ENCODE data around the gene ANKRD40CL.

ANKRD40CL gene

DNA sequence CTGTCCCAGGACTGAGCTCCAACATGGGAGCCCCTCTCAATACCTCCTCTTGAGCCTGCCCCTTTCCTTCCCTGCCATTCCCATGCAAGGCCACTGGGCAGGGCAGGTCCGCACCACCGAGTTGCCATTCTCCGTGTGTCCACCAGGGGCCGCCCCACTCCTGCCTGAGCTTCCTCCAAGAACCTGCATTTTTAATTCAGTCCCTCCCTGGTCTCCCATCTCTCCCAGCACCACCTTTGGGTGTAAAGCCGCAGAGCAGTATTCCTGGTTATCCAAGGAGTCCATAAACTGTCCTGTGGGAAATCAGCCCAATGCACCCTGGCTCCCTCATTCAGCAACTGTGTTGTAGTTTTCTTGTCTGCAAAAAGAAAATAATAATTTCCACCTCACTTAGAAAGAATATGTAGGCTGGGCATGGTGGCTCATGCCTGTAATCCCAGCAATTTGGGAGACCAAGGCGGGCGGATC, 15.9 kb upstream of the ANKRD40CL start:
- H3K27ac ChIP-seq (ENCODE audit: low read length) = no peak overlapping the region
- H3K27me3 ChIP-seq (replicated peaks; ENCODE audit: insufficient read depth, low read length) = no peaks in the 10 kb centered on the region
- TF ChIP-seq EZH2 (optimal IDR thresholded peaks at IDR 0.05; ENCODE audit: low read depth, low read length) (no peak), CTCF (IDR thresholded peaks at IDR 0.05; ENCODE audit: low read length) (peak; percentile 99), EZH2phosphoT487 (IDR thresholded peaks at IDR 0.05; ENCODE audit: low read length) (no peak)
- peaks cover 8% of the 10 kb centered on the region for H3K4me1 ChIP-seq (ENCODE audit: low read length)
- H3K9me2 ChIP-seq (replicated peaks; ENCODE audit: insufficient read depth, low read length) = no peaks in the 10 kb centered on the region
- peak; percentile 75 for DNase-seq
- H3K4me3 ChIP-seq (ENCODE audit: low read length) = no peak overlapping the region
- no peak overlapping the region; the same call in 1 of the 2 replicates for H2AFZ ChIP-seq (ENCODE audit: low read length)
- H3K9me3 ChIP-seq (replicated peaks; ENCODE audit: insufficient read depth, low read length) = no peaks in the 10 kb centered on the region
- no peaks in the 10 kb centered on the region for H3K79me2 ChIP-seq (ENCODE audit: low read length)
- no peaks in the 10 kb centered on the region for H3F3A ChIP-seq (ENCODE audit: insufficient read depth, low read length)
- H4K20me1 ChIP-seq (ENCODE audit: insufficient read depth, low read length) = no peaks in the 10 kb centered on the region
- H3K9ac ChIP-seq (ENCODE audit: low read length) = no peak overlapping the region
- peak overlapping the region; percentile 18; the same call in 1 of the 2 replicates for H3K4me2 ChIP-seq (ENCODE audit: low read depth, low read length)
- no peaks in the 10 kb centered on the region for H3K36me3 ChIP-seq (replicated peaks; ENCODE audit: insufficient read depth, low read length)

DNA sequence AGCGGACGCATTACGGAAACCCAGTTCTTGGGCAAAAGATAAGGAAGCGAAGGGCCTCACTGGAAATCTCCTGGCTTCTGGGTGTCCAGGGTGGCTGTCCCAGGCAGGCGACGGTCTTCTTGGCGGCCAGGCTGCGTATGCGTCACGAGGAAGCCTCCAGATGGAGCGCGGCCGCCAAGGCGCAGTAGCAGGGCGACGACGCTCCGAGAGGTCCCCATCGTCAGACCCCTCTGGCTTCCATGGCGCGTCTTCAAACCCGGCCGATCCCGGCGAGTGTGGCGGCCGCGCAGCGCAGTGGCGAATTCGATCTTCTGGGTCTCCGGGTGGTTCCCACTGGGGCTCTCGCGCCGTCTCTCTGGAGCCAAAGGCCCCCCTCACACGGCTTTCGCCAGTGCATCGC, 13.8 kb upstream of the ANKRD40CL start:
- no peaks in the 10 kb centered on the region for H3K79me2 ChIP-seq (ENCODE audit: low read length)
- no peaks in the 10 kb centered on the region for H4K20me1 ChIP-seq (ENCODE audit: insufficient read depth, low read length)
- no peaks in the 10 kb centered on the region for H3K27me3 ChIP-seq (replicated peaks; ENCODE audit: insufficient read depth, low read length)
- H3K9me2 ChIP-seq (replicated peaks; ENCODE audit: insufficient read depth, low read length) = no peaks in the 10 kb centered on the region
- no peaks in the 10 kb centered on the region for H3K36me3 ChIP-seq (replicated peaks; ENCODE audit: insufficient read depth, low read length)
- H3K4me3 ChIP-seq (ENCODE audit: low read length) = no peak overlapping the region
- DNase-seq = no peak
- no peak for TF ChIP-seq CTCF (IDR thresholded peaks at IDR 0.05; ENCODE audit: low read length)
- TF ChIP-seq EZH2phosphoT487 (IDR thresholded peaks at IDR 0.05; ENCODE audit: low read length) = no peak
- no peak for TF ChIP-seq EZH2 (optimal IDR thresholded peaks at IDR 0.05; ENCODE audit: low read depth, low read length)
- H3K4me1 ChIP-seq (ENCODE audit: low read length) = no peaks in the 10 kb centered on the region
- H3K27ac ChIP-seq (ENCODE audit: low read length) = no peak overlapping the region
- no peak overlapping the region for H3K4me2 ChIP-seq (ENCODE audit: low read depth, low read length)
- H2AFZ ChIP-seq (ENCODE audit: low read length) = no peak overlapping the region
- H3K9ac ChIP-seq (ENCODE audit: low read length) = no peak overlapping the region
- H3K9me3 ChIP-seq (replicated peaks; ENCODE audit: insufficient read depth, low read length) = no peaks in the 10 kb centered on the region
- H3F3A ChIP-seq (ENCODE audit: insufficient read depth, low read length) = no peaks in the 10 kb centered on the region

GRCh38 chr17:50779747-50780353, 12.5 kb upstream of the ANKRD40CL start:
- no peaks in the 10 kb centered on the region for H4K20me1 ChIP-seq (ENCODE audit: insufficient read depth, low read length)
- H3K9ac ChIP-seq (ENCODE audit: low read length) = no peak overlapping the region
- H3F3A ChIP-seq (ENCODE audit: insufficient read depth, low read length) = no peaks in the 10 kb centered on the region
- H2AFZ ChIP-seq (ENCODE audit: low read length) = no peak overlapping the region
- DNase-seq = no peak
- no peak for TF ChIP-seq EZH2phosphoT487 (IDR thresholded peaks at IDR 0.05; ENCODE audit: low read length)
- no peak for TF ChIP-seq CTCF (IDR thresholded peaks at IDR 0.05; ENCODE audit: low read length)
- no peak for TF ChIP-seq EZH2 (optimal IDR thresholded peaks at IDR 0.05; ENCODE audit: low read depth, low read length)
- H3K4me1 ChIP-seq (ENCODE audit: low read length) = no peaks in the 10 kb centered on the region
- H3K9me2 ChIP-seq (replicated peaks; ENCODE audit: insufficient read depth, low read length) = no peaks in the 10 kb centered on the region
- H3K27me3 ChIP-seq (replicated peaks; ENCODE audit: insufficient read depth, low read length) = no peaks in the 10 kb centered on the region
- no peaks in the 10 kb centered on the region for H3K79me2 ChIP-seq (ENCODE audit: low read length)
- H3K36me3 ChIP-seq (replicated peaks; ENCODE audit: insufficient read depth, low read length) = no peaks in the 10 kb centered on the region
- no peak overlapping the region for H3K27ac ChIP-seq (ENCODE audit: low read length)
- H3K4me2 ChIP-seq (ENCODE audit: low read depth, low read length) = no peak overlapping the region
- no peak overlapping the region for H3K4me3 ChIP-seq (ENCODE audit: low read length)
- H3K9me3 ChIP-seq (replicated peaks; ENCODE audit: insufficient read depth, low read length) = no peaks in the 10 kb centered on the region
